ENCODE data around the gene ATF6B.

- TF ChIP-seq CTCF (IDR thresholded peaks at IDR 0.05) (no peak), POLR2A (IDR thresholded peaks at IDR 0.05) (no peak)
Observed at GRCh38 chr6:32079566-32080290, 48.3 kb downstream of the ATF6B start.

Data from right lobe of liver (tissue), 4 donors.